HG03378 (cell line): ENCODE measurements around the gene SPATC1L.

Experiments
- ATAC-seq: cut with Tn5 transposase; IDR thresholded peaks from one replicate; pipeline ENCODE4 v1.9.1; 2021; ENCODE audit warnings: mild to moderate bottlenecking, moderate library complexity; ENCODE audit not compliant: unreplicated experiment

Gene SPATC1L

GRCh38 chr21:46122758-46123683, 61.2 kb downstream of the SPATC1L start:
- no peak for ATAC-seq

GRCh38 chr21:46122237-46122671, 62.0 kb downstream of the SPATC1L start:
- ATAC-seq, result no peak

GRCh38 chr21:46121286-46122221, 62.7 kb downstream of the SPATC1L start:
- no peak for ATAC-seq

GRCh38 chr21:46120301-46121285, 63.7 kb downstream of the SPATC1L start:
- no peak for ATAC-seq

GRCh38 chr21:46119637-46120271, 64.5 kb downstream of the SPATC1L start:
- no peak for ATAC-seq

GRCh38 chr21:46119144-46119636, 65.1 kb downstream of the SPATC1L start:
- ATAC-seq, result no peak

GRCh38 chr21:46118316-46119143, 65.7 kb downstream of the SPATC1L start:
- no peak for ATAC-seq

GRCh38 chr21:46117586-46118315, 66.5 kb downstream of the SPATC1L start:
- ATAC-seq, result no peak

- no peak for ATAC-seq
Observed at GRCh38 chr21:46116776-46117585, 67.3 kb downstream of the SPATC1L start.

- ATAC-seq, result no peak
Observed at GRCh38 chr21:46116189-46116775, 68.0 kb downstream of the SPATC1L start.

GRCh38 chr21:46115441-46116188, 68.6 kb downstream of the SPATC1L start:
- ATAC-seq, result no peak

GRCh38 chr21:46114963-46115362, 69.3 kb downstream of the SPATC1L start:
- ATAC-seq, result no peak

GRCh38 chr21:46113497-46114176, 70.6 kb downstream of the SPATC1L start:
- ATAC-seq, result no peak

GRCh38 chr21:46112725-46113215, 71.5 kb downstream of the SPATC1L start:
- ATAC-seq, result no peak
